SH-SY5Y (cell line): Measurements from ENCODE around the gene ZBTB20.

ENCODE experiments used
- GATA2 ChIP-seq: IDR thresholded peaks from 2 replicates; pipeline ENCODE4 v1.6.1; 2011; ENCODE audit warnings: mild to moderate bottlenecking, low read depth, low read length
- GATA3 ChIP-seq: IDR thresholded peaks from 2 replicates; pipeline ENCODE4 v1.6.1; 2011; ENCODE audit warnings: low read depth, mild to moderate bottlenecking, low read length, moderate library complexity

- TF ChIP-seq GATA2 (no peak), GATA3 (no peak)
These were observed 817.3 kb downstream of the ZBTB20 start for GRCh38 chr3:114329823-114330222.
